GM19193 (cell line): ENCODE results near the gene MAML3.

Experiments used
- POLR2A ChIP-seq: IDR thresholded peaks from 4 replicates; pipeline ENCODE4 v1.6.1; 2011; ENCODE audit not compliant: insufficient read depth, insufficient read length; ENCODE audit errors: extremely low read depth

MAML3 gene

DNA sequence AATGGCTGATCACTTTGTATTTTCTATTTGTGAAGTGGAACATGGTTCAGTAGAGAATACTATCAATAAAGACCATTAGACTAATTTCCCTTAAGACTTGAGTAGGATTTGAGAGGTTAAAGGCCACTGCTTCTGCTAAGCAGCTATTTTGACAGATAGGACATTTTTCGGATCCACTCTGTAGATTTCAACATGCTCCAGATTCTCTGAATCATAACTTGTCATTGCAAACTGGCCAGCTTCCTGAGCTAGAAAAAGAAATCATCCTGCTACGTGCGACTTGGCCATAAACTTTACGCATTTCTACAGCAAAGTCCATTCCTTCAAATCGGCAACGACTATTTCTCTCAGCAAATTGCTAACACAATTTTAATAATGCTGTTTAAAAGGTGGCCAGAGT lies 433.2 kb downstream of the MAML3 start:
- no peak for TF ChIP-seq POLR2A

DNA sequence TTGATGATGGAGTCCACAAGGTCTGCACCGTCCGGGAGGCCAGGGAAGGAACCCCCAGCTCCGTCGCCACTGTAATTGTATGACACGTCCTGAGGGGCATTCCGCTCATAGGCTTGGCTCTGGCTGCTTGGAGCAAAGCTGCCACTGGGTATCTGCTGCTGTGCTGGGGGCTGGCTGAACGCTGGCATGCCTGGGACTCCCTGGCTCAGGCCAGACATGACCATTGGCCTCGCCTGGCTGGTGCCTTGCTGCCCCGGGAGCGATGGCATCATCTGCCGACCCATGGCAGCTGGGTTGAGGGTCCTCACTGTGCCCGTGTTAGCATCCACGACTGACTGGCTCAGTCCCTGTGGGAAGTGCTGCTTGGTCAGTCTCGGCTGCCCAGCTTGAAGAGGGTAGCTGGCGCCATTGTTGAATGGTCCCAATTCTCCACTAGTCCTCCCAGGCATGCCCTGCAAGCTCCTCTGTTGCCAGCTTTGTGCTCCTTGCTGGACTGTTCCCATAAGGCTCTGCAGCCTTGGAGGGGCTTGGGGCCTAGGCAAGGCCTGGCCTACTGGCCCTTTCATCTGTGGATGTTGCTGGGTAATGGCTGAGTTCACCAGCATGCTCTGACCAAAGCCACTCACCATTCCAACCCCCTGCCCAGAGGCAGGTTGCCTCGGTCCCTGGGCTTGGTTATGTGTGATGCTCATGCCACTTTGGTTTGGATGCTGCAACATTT lies 434.4 kb downstream of the MAML3 start:
- no peak for TF ChIP-seq POLR2A

DNA sequence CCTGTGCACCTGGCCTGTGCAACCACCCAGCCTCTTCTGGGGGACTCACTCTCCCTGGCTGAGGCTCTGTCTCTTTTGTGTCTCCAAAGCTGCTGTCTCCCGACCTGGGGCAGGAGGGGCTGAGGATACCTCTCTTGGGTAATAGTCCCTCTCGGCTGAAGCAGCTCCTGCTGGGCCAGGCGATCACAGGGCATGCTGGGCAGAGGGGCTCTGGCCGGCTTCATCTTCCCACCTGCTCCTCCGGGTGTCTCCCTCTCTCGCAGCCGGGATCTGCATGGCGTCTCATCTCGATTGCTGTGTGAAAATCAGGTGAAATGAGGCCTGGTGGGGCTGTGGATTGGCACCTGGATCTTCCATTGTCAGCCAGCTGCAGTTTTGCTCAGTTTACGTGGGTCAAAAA lies 435.2 kb downstream of the MAML3 start:
- no peak for TF ChIP-seq POLR2A

DNA sequence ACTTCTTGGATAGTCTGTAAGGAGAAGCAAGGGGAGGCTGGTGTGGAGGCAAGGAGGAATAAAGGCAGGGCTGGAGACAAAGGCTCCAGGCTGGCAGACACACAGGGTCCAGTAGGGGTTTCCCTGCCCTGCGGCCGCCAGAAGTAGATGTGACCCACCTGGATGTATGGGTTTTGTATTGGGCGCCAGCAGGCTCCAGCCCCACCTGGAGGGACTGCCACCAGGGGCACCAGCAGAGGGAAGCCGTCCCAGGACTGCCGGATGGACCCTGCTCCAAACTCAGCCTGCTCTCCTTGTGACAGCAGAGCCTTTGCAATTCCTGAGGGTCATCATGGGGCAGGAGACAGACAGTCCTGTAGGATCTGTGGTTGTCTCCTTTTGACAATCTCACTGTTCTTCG lies 435.6 kb downstream of the MAML3 start:
- TF ChIP-seq POLR2A, result no peak

DNA sequence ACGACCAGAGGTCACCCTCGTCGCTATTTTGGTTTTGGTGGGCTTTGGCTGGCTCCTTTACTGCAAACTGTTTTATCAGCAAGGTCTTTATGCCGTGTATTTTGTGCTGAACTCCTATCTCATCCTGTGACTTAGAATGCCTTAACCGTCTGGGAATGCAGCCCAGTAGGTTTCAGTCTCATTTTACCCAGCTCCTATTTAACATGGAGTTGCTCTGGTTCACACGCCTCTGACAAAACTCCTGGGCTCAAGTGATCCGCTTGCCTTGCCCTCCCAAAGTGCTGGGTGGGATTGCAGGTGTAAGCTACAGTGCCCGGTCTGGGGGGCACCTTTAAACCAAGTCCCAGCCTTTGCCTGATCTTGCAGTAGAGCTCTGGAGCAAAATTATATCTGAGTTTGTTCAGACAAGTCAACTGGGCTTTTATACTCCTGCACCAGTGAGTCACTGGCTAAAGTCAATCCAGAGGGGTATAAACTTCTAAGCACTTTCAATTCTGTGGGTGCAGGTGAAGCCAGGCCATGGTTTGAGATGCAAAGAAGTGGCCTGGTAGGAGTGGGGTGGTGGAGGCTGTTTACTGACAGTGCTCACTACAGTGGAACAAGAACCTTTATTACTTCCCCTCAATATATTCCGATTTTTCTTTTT lies 438.1 kb downstream of the MAML3 start:
- TF ChIP-seq POLR2A, result no peak

DNA sequence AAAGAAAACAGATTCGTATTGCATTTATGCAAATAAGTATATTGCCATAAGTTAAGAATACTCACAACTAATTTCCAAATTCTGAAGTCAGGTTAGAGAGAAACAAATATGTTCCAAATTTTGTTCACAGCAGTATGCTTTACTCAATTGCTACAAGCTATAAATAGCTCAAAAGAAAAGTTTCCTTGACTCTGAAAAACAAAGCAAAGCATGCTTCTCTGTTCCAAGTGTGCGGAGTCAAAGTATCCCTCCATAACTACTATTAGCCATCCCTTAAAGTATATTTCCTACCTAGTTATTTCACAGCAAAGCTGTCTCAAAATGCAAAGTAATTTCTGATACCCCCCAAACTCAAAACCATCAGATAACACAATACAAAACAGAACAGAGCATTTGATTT lies 441.1 kb downstream of the MAML3 start:
- TF ChIP-seq POLR2A, result no peak

DNA sequence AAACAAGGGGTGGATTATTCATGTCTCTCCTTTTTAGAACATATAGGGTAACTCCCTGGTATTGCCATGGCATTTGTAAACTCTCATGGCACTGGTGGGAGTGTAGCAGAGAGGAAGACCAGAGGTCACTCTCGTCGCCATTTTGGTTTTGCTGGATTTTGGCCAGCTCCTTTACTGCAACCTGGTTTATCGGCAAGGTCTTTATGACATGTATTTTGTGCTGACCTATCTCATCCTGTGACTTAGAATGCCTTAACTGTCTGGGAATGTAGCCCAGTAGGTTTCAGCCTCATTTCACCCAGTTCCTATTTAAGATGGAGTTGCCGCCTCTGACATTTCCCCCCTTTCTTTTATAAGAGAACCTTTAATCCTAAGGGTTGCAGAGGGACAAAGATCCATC lies 442.5 kb downstream of the MAML3 start:
- no peak for TF ChIP-seq POLR2A

DNA sequence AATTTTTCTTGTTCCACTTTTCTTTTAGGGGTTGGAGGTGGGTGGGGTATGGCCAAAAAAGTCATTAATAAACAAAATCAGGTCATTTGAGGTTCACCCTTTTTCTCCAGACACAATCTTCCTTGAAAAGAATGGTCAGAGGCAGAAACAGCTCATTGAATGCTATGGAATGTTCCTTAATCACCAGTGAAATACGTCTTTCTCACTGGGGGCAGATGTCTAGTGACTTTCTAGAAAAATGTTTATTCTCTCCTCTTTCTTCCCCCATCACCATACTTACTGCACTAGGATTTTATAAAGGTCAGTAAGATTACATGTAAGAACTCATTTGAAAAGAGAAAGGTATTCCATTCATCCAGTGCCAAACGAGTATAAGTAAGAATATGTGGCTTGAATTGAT lies 443.9 kb downstream of the MAML3 start:
- TF ChIP-seq POLR2A, result no peak

DNA sequence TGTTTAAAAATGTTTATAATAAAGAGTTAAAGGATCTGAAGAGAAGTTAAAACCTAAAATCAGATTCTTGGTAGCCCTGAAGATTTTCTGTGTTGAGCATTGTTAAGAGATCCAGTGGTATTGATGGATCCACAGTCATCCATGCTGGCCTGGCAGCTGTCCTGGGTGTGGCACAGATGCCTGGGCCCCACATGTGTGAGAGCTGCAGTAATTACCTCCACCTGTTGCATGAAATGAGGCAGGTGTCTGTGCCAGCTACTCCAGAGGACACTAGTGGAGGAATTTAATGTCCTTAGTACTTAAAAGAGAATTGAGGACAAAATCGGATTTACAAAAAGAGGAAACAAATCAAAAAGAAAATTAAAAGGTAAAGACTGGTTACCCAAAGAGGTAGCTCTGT lies 444.3 kb downstream of the MAML3 start:
- no peak for TF ChIP-seq POLR2A

DNA sequence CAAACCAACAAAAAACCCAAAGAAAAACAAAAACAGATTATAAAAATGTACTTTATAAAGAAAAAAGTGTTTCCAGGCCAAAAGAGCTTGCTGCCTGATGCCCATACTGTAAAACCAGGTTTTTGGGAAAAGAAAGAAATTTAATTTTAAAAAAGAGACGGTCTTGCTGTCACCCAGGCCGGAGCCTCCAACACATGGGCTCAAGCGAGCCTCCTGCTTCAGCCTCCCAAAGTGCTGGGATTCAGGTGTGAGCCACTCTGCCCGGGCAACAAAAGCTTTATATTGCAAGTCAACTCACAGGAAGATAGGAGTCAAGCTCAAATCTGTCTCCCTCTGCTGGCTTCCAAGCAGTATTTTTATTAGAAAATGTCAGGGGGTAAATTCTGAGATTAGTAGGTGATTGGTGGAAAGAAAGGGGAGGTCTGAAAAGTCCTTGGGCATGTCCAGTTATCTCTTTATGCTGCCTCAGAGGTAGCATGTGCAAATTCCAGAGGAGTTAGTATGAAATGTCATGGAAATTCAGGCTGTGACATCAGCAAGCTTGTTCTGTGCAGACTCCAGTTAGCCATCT lies 449.0 kb downstream of the MAML3 start:
- TF ChIP-seq POLR2A, result no peak

DNA sequence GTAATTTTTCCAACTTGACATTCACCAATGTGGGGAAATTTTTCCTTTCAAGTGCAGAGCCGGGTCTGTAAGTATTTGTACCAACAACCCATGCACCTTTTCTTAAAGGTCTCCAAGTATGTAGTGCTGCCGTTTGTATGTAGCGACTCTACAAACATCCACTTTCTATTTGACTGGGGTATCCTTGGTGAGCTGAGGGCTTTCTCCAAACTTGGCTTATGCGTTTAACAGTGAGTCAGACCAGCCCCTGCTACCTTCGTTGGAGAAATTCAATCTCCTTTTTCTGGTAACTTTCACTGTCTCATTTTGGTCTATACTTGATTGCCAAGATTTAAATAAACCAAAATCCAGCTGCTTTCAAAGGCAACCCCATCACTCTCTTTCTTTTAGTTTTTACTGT lies 453.4 kb downstream of the MAML3 start:
- TF ChIP-seq POLR2A, result no peak

DNA sequence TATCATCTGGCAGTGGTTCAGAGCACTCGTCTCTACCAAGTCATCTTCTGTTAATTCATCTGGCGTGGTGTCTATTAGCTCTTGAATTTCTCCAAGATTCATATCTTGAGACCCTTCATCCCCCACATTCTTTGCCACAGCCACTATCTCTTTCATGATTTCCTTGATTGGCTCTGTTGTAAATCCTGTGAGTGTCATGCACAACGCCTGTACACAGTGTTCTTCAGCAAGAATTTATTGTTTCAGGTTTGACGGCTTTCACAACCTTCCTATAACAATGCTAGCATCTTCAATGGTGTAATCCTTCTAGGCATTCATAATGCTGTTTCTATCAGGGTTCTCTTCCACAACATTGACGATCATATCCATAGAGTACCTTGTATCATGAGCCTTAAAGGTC lies 457.5 kb downstream of the MAML3 start:
- no peak for TF ChIP-seq POLR2A

DNA sequence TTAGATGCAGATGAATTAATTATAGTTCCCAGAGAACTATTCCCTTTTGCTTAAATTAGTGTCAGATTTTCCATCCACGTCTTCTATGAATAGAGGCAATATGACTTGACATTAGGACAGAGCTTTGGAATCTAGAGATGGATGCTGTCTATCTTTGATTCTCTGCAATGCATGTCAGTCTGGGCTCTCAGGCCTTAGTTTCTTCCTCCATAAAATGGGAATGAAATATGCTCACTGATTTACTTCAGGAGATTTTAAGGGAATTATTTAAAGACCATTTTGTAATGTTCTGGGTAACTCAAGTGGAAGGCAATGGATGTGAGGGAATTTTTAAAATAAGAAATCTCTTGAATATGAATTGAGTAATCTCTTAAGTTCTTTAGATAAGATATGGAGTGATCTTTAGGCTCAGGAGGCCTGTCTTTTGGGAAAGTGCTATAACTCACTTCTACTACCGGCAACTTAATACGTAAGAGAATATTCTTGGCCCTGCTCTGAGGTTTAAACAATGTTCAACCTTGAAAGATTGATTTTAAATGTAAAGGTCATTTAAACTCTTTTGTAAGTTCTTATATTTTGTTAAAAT lies 459.4 kb downstream of the MAML3 start:
- TF ChIP-seq POLR2A, result no peak

DNA sequence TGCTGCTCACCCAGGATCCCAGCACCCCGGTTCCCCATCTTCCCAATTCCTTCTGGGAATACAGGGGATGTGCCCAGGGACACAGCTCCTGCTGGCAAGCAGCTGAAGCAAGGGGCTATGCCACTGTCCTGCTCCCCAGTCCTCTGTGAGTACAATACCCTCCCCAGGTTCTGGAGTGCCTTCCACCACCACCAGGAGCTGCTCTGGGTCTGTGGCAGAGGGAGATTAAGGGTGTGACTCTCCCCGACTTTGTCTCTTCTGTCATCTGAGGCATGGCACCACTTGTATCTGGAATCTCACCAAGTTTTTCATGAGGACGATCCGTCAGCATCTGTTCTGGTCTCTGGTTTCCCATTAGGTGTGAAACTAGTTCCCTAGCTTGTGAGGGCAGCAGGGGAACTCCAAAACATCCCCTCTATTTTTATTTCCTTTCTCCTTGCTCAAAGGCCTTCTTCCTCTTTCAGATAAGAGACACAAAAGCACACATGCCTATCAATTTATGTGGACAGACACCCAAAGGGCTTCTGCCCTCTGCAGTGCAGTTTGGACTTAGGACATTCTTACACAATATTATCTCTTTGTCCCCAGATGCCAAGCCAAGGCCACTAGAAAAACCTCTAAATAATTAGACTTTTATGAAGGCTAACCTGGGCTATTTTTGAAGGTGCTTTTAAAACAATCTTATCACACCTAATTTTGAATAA lies 461.5 kb downstream of the MAML3 start:
- no peak for TF ChIP-seq POLR2A

DNA sequence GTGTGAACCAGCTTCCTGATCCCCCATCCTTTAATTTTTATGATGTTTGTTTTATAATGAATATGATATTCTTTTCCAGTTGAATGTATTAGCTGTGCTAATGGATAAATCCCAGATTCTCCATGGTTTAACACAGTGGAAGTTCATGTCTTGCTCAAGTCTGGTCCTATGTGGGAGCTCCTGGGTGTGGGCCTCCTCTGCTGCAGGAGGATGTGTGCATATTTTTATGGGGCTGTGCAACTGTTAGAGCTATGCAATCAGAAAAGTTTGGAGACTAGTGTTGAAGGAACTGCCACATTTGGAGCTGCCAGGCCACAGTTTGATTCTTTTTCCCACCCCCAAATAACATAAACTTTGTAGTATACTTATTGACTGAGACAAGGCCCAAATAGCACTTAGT lies 463.6 kb downstream of the MAML3 start:
- TF ChIP-seq POLR2A, result no peak
